SU-DHL-6 (cell line): ENCODE measurements around the gene NTNG1.

ENCODE experiments used
- CTCF ChIP-seq: fragments of 200-600 bp; sonication (generic); IDR thresholded peaks from one replicate; pipeline ENCODE4 v1.5.1; 2017; ENCODE audit warnings: antibody characterized with exemption, mild to moderate bottlenecking, low read length, moderate library complexity; ENCODE audit not compliant: insufficient read depth, poor library complexity, severe bottlenecking
- EZH2phosphoT487 ChIP-seq: fragments of 200-600 bp; sonication (generic), shearing (Covaris generic); conservative IDR thresholded peaks from 2 replicates; pipeline ENCODE4 v1.6.1; 2018; ENCODE audit warnings: mild to moderate bottlenecking, antibody characterized with exemption, low read length, moderate library complexity, mixed read lengths

- TF ChIP-seq CTCF (no peak), EZH2phosphoT487 (no peak)
Measured at GRCh38 chr1:107188160-107188559, 47.3 kb downstream of the NTNG1 start.
